Vagina (tissue), 2 donors: Measurements from ENCODE around the gene SMIM21. TPM values are rescaled to one million over a fixed set of nuclear protein-coding genes. Genes with fewer than 3 reads are reported as not detected.

ENCODE experiments used
- DNase-seq, 2 donors: peaks; one replicate each; pipeline ENCODE4 v3.0.0-alpha.2; 2017; ENCODE audit errors: extremely low spot score in 2 of 2
- H3K27ac ChIP-seq: fragments of 200-600 bp; sonication (generic); one replicate; pipeline ENCODE4 v1.5.1; 2019
- H3K27me3 ChIP-seq: fragments of 200-600 bp; sonication (generic); one replicate; pipeline ENCODE4 v1.5.1; 2019
- H3K36me3 ChIP-seq, 2 donors: fragments of 200-600 bp; sonication (generic); one replicate each; pipeline ENCODE4 v1.5.1; 2017 to 2019
- H3K4me1 ChIP-seq: fragments of 200-600 bp; sonication (generic); one replicate; pipeline ENCODE4 v1.5.1; 2019
- H3K4me3 ChIP-seq, 2 donors: fragments of 200-600 bp; sonication (generic); 1 replicate in 1 of 2; 2 replicates in 1 of 2; pipeline ENCODE4 v1.5.1; 2016 to 2019
- H3K9me3 ChIP-seq: fragments of 200-600 bp; sonication (generic); one replicate; pipeline ENCODE4 v1.5.1; 2019
- POLR2A ChIP-seq, 2 donors: fragments of 450-650 bp; IDR thresholded peaks; one replicate each; pipeline ENCODE4 v1.6.1; 2017; ENCODE audit warnings: antibody characterized with exemption in 2 of 2, mild to moderate bottlenecking in 2 of 2, moderate library complexity in 2 of 2
- POLR2AphosphoS5 ChIP-seq, 2 donors: sonication (generic); formaldehyde crosslinking; IDR thresholded peaks; one replicate each; pipeline ENCODE4 v1.9.0; 2017; ENCODE audit warnings: antibody characterized with exemption in 2 of 2, mild to moderate bottlenecking in 2 of 2, low read depth in 1 of 2; ENCODE audit not compliant: insufficient read depth in 1 of 2
- intact Hi-C: fragments of 100-400 bp; cut with DNase I; formaldehyde crosslinking; loops from one replicate; pipeline ENCODE4 v1.15.1; 2023
- total RNA-seq: library from RNA; depleted of rRNA; stranded (reverse); fragments of >200 nt; gene quantifications from one replicate; pipeline ENCODE4 v1.2.3, GENCODE V29; 2016
- TF ChIP-seq, protein P1 (sequence below), 3 experiments: fragments of 450-650 bp in 2 of 3; fragments of 200-600 bp in 1 of 3; sonication (generic) in 1 of 3; IDR thresholded peaks; one replicate each; pipeline ENCODE4 v1.5.1; 2017 to 2019; ENCODE audit warnings: antibody characterized with exemption in 3 of 3, mild to moderate bottlenecking in 2 of 3, moderate library complexity in 2 of 3

SMIM21 gene
- total RNA-seq, 1 donor from 2014 or later: not detected

DNA sequence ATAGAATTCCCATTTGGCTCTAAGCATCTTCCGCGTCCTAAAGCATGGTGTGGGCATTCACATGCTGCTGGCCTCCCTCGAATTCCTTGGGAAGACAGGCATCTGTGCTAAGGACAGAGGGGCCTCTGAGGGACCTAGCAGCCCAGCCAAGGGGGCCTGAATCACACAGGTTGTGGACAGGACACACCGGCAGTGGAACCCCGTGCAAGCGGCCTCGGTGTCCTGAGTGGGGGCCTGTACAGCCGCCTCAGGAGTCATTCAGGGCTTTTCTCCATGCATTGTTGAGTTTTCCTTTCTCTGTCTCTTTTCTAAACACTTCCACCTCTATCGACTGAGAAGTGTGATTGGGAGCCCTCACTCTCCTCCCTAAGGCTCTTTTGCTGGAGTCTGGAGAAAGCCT lies 44.3 kb upstream of the SMIM21 start:
- Histone ChIP-seq H3K36me3 (no peaks in the 10 kb centered on the region), H3K27ac (no peak overlapping the region), H3K4me1 (no peaks in the 10 kb centered on the region), H3K9me3 (no peaks in the 10 kb centered on the region), H3K27me3 (no peaks in the 10 kb centered on the region), H3K4me3 (no peak overlapping the region)
- intact Hi-C loops: no loop called here
- TF ChIP-seq POLR2AphosphoS5 (IDR thresholded peaks at IDR 0.05; ENCODE audit: insufficient read depth in 1 of 2, low read depth in 1 of 2): no peak
- TF ChIP-seq, protein P1, sequence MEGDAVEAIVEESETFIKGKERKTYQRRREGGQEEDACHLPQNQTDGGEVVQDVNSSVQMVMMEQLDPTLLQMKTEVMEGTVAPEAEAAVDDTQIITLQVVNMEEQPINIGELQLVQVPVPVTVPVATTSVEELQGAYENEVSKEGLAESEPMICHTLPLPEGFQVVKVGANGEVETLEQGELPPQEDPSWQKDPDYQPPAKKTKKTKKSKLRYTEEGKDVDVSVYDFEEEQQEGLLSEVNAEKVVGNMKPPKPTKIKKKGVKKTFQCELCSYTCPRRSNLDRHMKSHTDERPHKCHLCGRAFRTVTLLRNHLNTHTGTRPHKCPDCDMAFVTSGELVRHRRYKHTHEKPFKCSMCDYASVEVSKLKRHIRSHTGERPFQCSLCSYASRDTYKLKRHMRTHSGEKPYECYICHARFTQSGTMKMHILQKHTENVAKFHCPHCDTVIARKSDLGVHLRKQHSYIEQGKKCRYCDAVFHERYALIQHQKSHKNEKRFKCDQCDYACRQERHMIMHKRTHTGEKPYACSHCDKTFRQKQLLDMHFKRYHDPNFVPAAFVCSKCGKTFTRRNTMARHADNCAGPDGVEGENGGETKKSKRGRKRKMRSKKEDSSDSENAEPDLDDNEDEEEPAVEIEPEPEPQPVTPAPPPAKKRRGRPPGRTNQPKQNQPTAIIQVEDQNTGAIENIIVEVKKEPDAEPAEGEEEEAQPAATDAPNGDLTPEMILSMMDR (IDR thresholded peaks at IDR 0.05): no peak
- TF ChIP-seq POLR2A (IDR thresholded peaks at IDR 0.05): no peak
- no peak for DNase-seq

DNA sequence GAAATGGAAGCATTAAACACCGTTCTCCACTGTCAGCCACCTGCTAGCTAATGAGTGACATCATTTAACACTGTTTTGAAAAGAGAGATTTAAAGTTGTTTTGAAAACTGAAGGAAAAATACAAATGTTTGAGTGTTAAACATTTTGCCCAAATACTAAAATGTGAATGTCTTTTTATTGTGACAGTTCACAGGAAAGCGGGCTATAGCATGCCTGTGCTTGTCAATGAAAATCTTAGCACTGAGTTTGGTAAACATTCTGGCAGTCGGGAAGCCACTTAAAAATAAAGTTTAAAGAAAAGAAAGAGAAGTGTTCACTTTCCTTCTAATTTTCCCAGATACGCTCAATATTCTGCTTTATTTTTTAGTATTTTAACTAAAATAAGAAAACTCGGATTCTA lies 40.3 kb upstream of the SMIM21 start:
- DNase-seq: no peak
- H3K36me3 ChIP-seq: no peaks in the 10 kb centered on the region
- intact Hi-C loops: no loop called here
- no peaks in the 10 kb centered on the region for H3K27me3 ChIP-seq
- H3K9me3 ChIP-seq: no peaks in the 10 kb centered on the region
- no peak overlapping the region for H3K27ac ChIP-seq
- TF ChIP-seq POLR2AphosphoS5 (IDR thresholded peaks at IDR 0.05; ENCODE audit: insufficient read depth in 1 of 2, low read depth in 1 of 2) (no peak), POLR2A (IDR thresholded peaks at IDR 0.05) (no peak)
- TF ChIP-seq, protein P1 (IDR thresholded peaks at IDR 0.05): no peak
- no peak overlapping the region for H3K4me3 ChIP-seq
- no peaks in the 10 kb centered on the region for H3K4me1 ChIP-seq

DNA sequence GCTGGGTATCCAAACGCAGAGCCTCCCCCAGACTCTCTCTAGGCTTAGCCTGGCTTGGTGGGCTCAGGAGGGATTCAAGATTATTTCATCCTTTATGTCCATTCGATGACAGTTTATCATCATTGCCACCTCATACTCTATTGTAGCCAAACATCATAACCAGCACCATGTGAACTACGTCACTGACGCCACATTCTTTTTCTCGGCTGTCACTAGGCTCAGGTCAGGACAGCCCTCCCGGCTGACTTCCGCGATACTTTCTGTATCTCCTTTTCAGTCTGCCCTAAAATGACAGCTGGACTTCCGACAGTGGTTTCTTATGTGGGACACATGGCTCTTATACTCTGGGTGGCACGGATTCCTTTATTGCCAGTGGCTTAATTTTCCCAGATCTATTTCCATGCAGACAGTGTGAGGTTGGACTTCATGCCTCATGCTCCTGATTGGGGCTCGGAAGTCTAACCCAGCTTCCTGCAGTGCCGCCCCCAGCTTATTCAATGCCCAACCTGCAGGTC lies 39.8 kb upstream of the SMIM21 start:
- H3K36me3 ChIP-seq: no peaks in the 10 kb centered on the region
- no peaks in the 10 kb centered on the region for H3K4me1 ChIP-seq
- no peak for DNase-seq
- no peak overlapping the region for H3K4me3 ChIP-seq
- no peaks in the 10 kb centered on the region for H3K27me3 ChIP-seq
- no peaks in the 10 kb centered on the region for H3K9me3 ChIP-seq
- intact Hi-C loops: no loop called here
- H3K27ac ChIP-seq: no peak overlapping the region
- TF ChIP-seq POLR2AphosphoS5 (IDR thresholded peaks at IDR 0.05; ENCODE audit: insufficient read depth in 1 of 2, low read depth in 1 of 2) (no peak), POLR2A (IDR thresholded peaks at IDR 0.05) (no peak)
- TF ChIP-seq, protein P1 (IDR thresholded peaks at IDR 0.05): no peak

DNA sequence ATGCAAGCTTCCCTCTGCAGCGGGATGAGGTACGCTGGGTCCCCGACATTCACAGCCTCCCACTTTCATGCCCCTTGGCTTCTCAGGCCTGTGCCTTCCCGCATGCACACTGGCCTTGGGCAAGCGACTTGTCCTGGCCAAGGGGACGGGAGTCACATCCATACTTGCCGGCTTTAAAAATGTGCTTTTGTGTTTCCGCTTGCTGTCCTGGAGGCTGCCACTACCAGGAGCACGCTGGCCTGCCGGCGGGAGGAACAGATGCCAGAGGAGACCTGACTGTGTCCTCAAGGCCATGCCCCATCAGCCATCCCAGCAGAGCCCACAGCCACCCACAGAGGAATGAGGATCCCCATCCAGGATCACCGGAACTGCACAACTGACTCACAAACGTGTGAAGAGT lies 36.9 kb upstream of the SMIM21 start:
- intact Hi-C loops: no loop called here
- Histone ChIP-seq H3K27me3 (no peaks in the 10 kb centered on the region), H3K4me1 (no peaks in the 10 kb centered on the region), H3K27ac (no peak overlapping the region), H3K9me3 (no peaks in the 10 kb centered on the region), H3K4me3 (no peak overlapping the region), H3K36me3 (no peaks in the 10 kb centered on the region)
- TF ChIP-seq POLR2AphosphoS5 (IDR thresholded peaks at IDR 0.05; ENCODE audit: insufficient read depth in 1 of 2, low read depth in 1 of 2): no peak
- TF ChIP-seq POLR2A (IDR thresholded peaks at IDR 0.05): no peak
- DNase-seq: no peak

DNA sequence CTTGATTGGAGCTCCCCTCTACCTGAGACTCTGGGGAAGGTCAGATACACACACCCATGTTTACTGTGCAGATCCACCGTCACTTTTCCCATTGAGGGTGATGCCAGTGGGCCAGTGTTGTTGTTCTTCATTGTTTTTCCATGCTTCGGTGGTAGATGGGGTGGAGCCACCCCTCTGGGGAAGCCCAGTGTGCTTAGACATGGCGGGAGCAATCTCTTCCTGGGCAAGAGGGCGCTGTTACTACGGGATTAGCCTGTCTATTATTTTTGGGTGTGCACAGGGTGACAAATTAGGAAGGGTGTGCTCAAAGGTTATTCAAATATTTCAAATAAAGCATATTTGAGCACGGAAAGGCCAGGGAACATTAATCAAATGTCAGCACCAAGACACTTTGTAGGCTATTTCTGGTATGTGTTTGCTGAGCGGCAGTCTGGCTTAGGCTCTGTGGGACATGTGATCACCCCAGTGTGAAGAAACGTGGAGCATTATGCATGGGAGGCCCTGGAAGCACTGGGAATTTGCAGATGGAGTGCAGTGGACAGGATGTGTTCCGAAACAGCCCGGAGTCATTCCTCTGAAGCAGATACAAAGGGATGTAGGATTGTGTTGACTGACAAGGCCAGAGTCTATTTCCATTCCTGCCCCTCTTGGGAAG lies 34.8 kb upstream of the SMIM21 start:
- no peak for DNase-seq
- Histone ChIP-seq H3K27me3 (no peaks in the 10 kb centered on the region), H3K4me3 (no peak overlapping the region), H3K9me3 (no peaks in the 10 kb centered on the region), H3K27ac (no peak overlapping the region), H3K4me1 (no peaks in the 10 kb centered on the region), H3K36me3 (no peaks in the 10 kb centered on the region)
- intact Hi-C loops: no loop called here
- TF ChIP-seq, protein P1 (IDR thresholded peaks at IDR 0.05): no peak
- TF ChIP-seq POLR2A (IDR thresholded peaks at IDR 0.05): no peak
